Measurements from ENCODE around the gene C1orf174. TPM values are rescaled to one million over a fixed set of nuclear protein-coding genes. Genes with fewer than 3 reads are reported as not detected.

The C1orf174 gene
- total RNA-seq, 1 experiment from 2014 or later, result 41.2 TPM

DNA sequence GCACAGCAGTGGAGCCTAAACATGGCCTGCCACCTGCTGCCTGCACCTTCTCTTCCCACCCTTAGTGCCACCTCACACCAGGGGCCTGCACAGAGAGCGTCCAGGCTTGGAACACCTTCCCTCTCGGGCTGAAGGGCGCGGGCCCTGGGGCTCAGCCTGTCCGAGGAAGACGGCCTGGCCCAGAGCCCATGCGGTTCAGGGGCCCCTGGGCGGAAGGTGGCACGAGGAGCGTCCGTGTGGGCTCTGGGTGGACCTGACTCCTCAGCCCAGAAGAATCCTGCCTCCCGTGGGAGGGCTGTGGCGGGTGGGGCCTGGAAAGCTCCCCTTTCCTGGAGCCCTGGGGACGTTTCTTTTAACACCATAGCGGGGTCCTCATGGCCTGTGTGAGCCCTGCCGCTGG, 23.4 kb downstream of the C1orf174 start:
- H3K27ac ChIP-seq (ENCODE audit: low read length), result no peak overlapping the region
- ChIA-PET POLR2A (no interaction called here), CTCF (no interaction called here)
- no peak overlapping the region for H3K4me3 ChIP-seq (ENCODE audit: low read depth in 2 of 2, low read length in 2 of 2)
- intact Hi-C loops (cut with micrococcal nuclease; ENCODE audit: unreplicated experiment) (no loop called here), in situ Hi-C loops (cut with HindIII; ENCODE audit: low pct_unique_long_range_greater_than_20kb, low sequenced_read_pairs) (no loop called here)
- H3K27me3 ChIP-seq (ENCODE audit: control insufficient read depth, insufficient read depth, low read length), result no peaks in the 10 kb centered on the region
- DNase-seq (ENCODE audit: low read depth, low spot score) (no peak), ATAC-seq (no peak)
- peaks cover 2% of the 10 kb centered on the region; the same call in 1 of the 2 replicates for H3K9me3 ChIP-seq (ENCODE audit: control insufficient read depth, insufficient read depth, low read depth, low read length)
- H3K36me3 ChIP-seq (ENCODE audit: control insufficient read depth, insufficient read depth, low read length), result no peaks in the 10 kb centered on the region
- TF ChIP-seq TCF7L2 (IDR thresholded peaks at IDR 0.05; ENCODE audit: low read depth, low read length) (no peak), SIN3A (IDR thresholded peaks at IDR 0.05; ENCODE audit: borderline replicate concordance, insufficient read depth, low read depth, low read length) (no peak), POLR2AphosphoS5 (IDR thresholded peaks at IDR 0.05; ENCODE audit: low read depth, low read length) (no peak)
- TF ChIP-seq, protein P1, sequence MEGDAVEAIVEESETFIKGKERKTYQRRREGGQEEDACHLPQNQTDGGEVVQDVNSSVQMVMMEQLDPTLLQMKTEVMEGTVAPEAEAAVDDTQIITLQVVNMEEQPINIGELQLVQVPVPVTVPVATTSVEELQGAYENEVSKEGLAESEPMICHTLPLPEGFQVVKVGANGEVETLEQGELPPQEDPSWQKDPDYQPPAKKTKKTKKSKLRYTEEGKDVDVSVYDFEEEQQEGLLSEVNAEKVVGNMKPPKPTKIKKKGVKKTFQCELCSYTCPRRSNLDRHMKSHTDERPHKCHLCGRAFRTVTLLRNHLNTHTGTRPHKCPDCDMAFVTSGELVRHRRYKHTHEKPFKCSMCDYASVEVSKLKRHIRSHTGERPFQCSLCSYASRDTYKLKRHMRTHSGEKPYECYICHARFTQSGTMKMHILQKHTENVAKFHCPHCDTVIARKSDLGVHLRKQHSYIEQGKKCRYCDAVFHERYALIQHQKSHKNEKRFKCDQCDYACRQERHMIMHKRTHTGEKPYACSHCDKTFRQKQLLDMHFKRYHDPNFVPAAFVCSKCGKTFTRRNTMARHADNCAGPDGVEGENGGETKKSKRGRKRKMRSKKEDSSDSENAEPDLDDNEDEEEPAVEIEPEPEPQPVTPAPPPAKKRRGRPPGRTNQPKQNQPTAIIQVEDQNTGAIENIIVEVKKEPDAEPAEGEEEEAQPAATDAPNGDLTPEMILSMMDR (IDR thresholded peaks at IDR 0.05), result no peak
- TF ChIP-seq, protein P2, sequence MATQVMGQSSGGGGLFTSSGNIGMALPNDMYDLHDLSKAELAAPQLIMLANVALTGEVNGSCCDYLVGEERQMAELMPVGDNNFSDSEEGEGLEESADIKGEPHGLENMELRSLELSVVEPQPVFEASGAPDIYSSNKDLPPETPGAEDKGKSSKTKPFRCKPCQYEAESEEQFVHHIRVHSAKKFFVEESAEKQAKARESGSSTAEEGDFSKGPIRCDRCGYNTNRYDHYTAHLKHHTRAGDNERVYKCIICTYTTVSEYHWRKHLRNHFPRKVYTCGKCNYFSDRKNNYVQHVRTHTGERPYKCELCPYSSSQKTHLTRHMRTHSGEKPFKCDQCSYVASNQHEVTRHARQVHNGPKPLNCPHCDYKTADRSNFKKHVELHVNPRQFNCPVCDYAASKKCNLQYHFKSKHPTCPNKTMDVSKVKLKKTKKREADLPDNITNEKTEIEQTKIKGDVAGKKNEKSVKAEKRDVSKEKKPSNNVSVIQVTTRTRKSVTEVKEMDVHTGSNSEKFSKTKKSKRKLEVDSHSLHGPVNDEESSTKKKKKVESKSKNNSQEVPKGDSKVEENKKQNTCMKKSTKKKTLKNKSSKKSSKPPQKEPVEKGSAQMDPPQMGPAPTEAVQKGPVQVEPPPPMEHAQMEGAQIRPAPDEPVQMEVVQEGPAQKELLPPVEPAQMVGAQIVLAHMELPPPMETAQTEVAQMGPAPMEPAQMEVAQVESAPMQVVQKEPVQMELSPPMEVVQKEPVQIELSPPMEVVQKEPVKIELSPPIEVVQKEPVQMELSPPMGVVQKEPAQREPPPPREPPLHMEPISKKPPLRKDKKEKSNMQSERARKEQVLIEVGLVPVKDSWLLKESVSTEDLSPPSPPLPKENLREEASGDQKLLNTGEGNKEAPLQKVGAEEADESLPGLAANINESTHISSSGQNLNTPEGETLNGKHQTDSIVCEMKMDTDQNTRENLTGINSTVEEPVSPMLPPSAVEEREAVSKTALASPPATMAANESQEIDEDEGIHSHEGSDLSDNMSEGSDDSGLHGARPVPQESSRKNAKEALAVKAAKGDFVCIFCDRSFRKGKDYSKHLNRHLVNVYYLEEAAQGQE (IDR thresholded peaks at IDR 0.05; ENCODE audit: insufficient read depth in 1 of 2, low read depth in 2 of 2, low read length in 1 of 2), result no peak
- no TSS peak for BruUV-seq (replicated peaks)
- H3K4me1 ChIP-seq (ENCODE audit: control insufficient read depth, insufficient read depth, low read length), result no peaks in the 10 kb centered on the region

DNA sequence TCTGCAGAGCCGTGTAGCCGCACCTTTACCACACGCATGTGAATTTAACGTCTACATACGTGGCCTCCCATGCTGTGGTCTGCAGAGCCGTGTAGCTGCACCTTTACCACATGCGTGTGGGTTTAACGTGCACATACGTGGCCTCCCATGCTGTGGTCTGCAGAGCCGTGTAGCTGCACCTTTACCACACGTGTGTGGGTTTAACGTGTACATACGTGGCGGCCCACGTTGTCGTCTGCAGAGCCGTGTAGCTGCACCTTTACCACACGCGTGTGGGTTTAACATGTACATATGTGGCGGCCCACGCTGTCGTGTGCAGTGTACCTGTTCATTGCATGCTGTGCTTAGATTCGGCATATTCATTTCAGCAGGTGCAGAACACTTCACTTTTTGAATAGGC, 25.3 kb downstream of the C1orf174 start:
- CTCF ChIA-PET, result no interaction called here
- no peak for DNase-seq (ENCODE audit: low read depth, low spot score)
- no TSS peak for BruUV-seq (replicated peaks)
- intact Hi-C loops (cut with micrococcal nuclease; ENCODE audit: unreplicated experiment), result no loop called here
- H3K27ac ChIP-seq (ENCODE audit: low read length), result no peak overlapping the region
- in situ Hi-C loops (cut with HindIII; ENCODE audit: low pct_unique_long_range_greater_than_20kb, low sequenced_read_pairs), result no loop called here
- POLR2A ChIA-PET, result no interaction called here
- TF ChIP-seq SIN3A (IDR thresholded peaks at IDR 0.05; ENCODE audit: borderline replicate concordance, insufficient read depth, low read depth, low read length) (no peak), POLR2AphosphoS5 (IDR thresholded peaks at IDR 0.05; ENCODE audit: low read depth, low read length) (no peak)
- TF ChIP-seq, protein P2 (IDR thresholded peaks at IDR 0.05; ENCODE audit: insufficient read depth in 1 of 2, low read depth in 2 of 2, low read length in 1 of 2), result no peak
- TF ChIP-seq, protein P1 (IDR thresholded peaks at IDR 0.05), result no peak
- H3K4me3 ChIP-seq (ENCODE audit: low read depth in 2 of 2, low read length in 2 of 2), result no peak overlapping the region
- H3K36me3 ChIP-seq (ENCODE audit: control insufficient read depth, insufficient read depth, low read length), result no peaks in the 10 kb centered on the region
- H3K4me1 ChIP-seq (ENCODE audit: control insufficient read depth, insufficient read depth, low read length), result no peaks in the 10 kb centered on the region
- peaks cover 2% of the 10 kb centered on the region; the same call in 1 of the 2 replicates for H3K9me3 ChIP-seq (ENCODE audit: control insufficient read depth, insufficient read depth, low read depth, low read length)
- H3K27me3 ChIP-seq (ENCODE audit: control insufficient read depth, insufficient read depth, low read length), result no peaks in the 10 kb centered on the region
- ATAC-seq, result no peak

Measured in Panc1 (cell line).